Measurements from ENCODE around the gene THRB.

GRCh38 chr3:24235121-24235520 is 259.5 kb downstream of the THRB start:
- TF ChIP-seq POLR2AphosphoS5 (IDR thresholded peaks at IDR 0.05; ENCODE audit: low read depth, low read length) (no peak), SMC3 (IDR thresholded peaks at IDR 0.05; ENCODE audit: low read depth, low read length) (no peak), CTCF (IDR thresholded peaks at IDR 0.05) (no peak), RAD21 (IDR thresholded peaks at IDR 0.05; ENCODE audit: low read length) (no peak), NFIC (IDR thresholded peaks at IDR 0.05; ENCODE audit: borderline replicate concordance) (no peak), FOXJ3 (CRISPR knock-in tag; IDR thresholded peaks at IDR 0.05) (no peak), TEAD4 (IDR thresholded peaks at IDR 0.05; ENCODE audit: borderline replicate concordance, insufficient read depth) (no peak), GABPA (IDR thresholded peaks at IDR 0.05; ENCODE audit: low read depth) (no peak), MEF2A (IDR thresholded peaks at IDR 0.05; ENCODE audit: borderline replicate concordance, low read depth) (no peak), EZH2phosphoT487 (IDR thresholded peaks at IDR 0.05; ENCODE audit: borderline replicate concordance, low read depth) (no peak), REST (IDR thresholded peaks at IDR 0.05; ENCODE audit: low read depth, low read length) (no peak), RXRA (IDR thresholded peaks at IDR 0.05; ENCODE audit: borderline replicate concordance, low read depth) (no peak)
